ENCODE measurements around the gene ATG10. TPM values are rescaled to one million over a fixed set of nuclear protein-coding genes. Genes with fewer than 3 reads are reported as not detected.

The ATG10 gene
- total RNA-seq, 4 donors from 2014 or later: 1.0 to 15.4 (median 6.5) TPM

GRCh38 chr5:82074950-82075349 lies 103.1 kb downstream of the ATG10 start:
- H3K36me3 ChIP-seq: no peaks in the 10 kb centered on the region
- no peaks in the 10 kb centered on the region for H3K27me3 ChIP-seq
- intact Hi-C loops (cut with DNase I; ENCODE audit: low total_unique reads): no loop called here
- H3K4me3 ChIP-seq: no peak overlapping the region
- no peak for DNase-seq
- H3K4me1 ChIP-seq: no peaks in the 10 kb centered on the region
- no peaks in the 10 kb centered on the region for H3K9me3 ChIP-seq
- TF ChIP-seq POLR2A (IDR thresholded peaks at IDR 0.05) (no peak), CTCF (IDR thresholded peaks at IDR 0.05) (no peak)
- H3K27ac ChIP-seq: no peak overlapping the region

- Histone ChIP-seq H3K4me1 (no peaks in the 10 kb centered on the region), H3K27me3 (no peaks in the 10 kb centered on the region), H3K9me3 (no peaks in the 10 kb centered on the region), H3K27ac (no peak overlapping the region), H3K4me3 (no peak overlapping the region), H3K36me3 (no peaks in the 10 kb centered on the region)
- TF ChIP-seq POLR2A (IDR thresholded peaks at IDR 0.05) (no peak), CTCF (IDR thresholded peaks at IDR 0.05) (no peak)
- no peak for DNase-seq
- intact Hi-C loops (cut with DNase I; ENCODE audit: low total_unique reads): no loop called here
These were observed 105.7 kb downstream of the ATG10 start for GRCh38 chr5:82077496-82077895.

GRCh38 chr5:82091617-82092016 lies 119.8 kb downstream of the ATG10 start:
- no peaks in the 10 kb centered on the region for H3K4me1 ChIP-seq
- no peak overlapping the region for H3K27ac ChIP-seq
- no peak overlapping the region for H3K4me3 ChIP-seq
- H3K36me3 ChIP-seq: no peaks in the 10 kb centered on the region
- TF ChIP-seq CTCF (IDR thresholded peaks at IDR 0.05) (no peak), POLR2A (IDR thresholded peaks at IDR 0.05) (no peak)
- H3K9me3 ChIP-seq: peaks cover 0 to 12% of the 10 kb centered on the region in 2 donors
- DNase-seq: no peak
- intact Hi-C loops (cut with DNase I; ENCODE audit: low total_unique reads): no loop called here
- H3K27me3 ChIP-seq: no peaks in the 10 kb centered on the region

- intact Hi-C loops (cut with DNase I; ENCODE audit: low total_unique reads): no loop called here
- H3K36me3 ChIP-seq: no peaks in the 10 kb centered on the region
- no peak for DNase-seq
- peaks cover 0 to 5% of the 10 kb centered on the region in 2 donors for H3K9me3 ChIP-seq
- H3K4me3 ChIP-seq: no peak overlapping the region
- no peaks in the 10 kb centered on the region for H3K4me1 ChIP-seq
- H3K27me3 ChIP-seq: no peaks in the 10 kb centered on the region
- no peak overlapping the region for H3K27ac ChIP-seq
- TF ChIP-seq CTCF (IDR thresholded peaks at IDR 0.05): no peak
- no peak for TF ChIP-seq POLR2A (IDR thresholded peaks at IDR 0.05)
These were observed 123.7 kb downstream of the ATG10 start for GRCh38 chr5:82095536-82095935.

GRCh38 chr5:82096249-82096648 lies 124.4 kb downstream of the ATG10 start:
- Histone ChIP-seq H3K9me3 (peaks cover 0 to 5% of the 10 kb centered on the region in 2 donors), H3K4me3 (no peak overlapping the region), H3K27me3 (no peaks in the 10 kb centered on the region), H3K4me1 (no peaks in the 10 kb centered on the region), H3K36me3 (no peaks in the 10 kb centered on the region), H3K27ac (no peak overlapping the region)
- DNase-seq: no peak
- intact Hi-C loops (cut with DNase I; ENCODE audit: low total_unique reads): no loop called here
- TF ChIP-seq POLR2A (IDR thresholded peaks at IDR 0.05) (no peak), CTCF (IDR thresholded peaks at IDR 0.05) (no peak)

Data from uterus (tissue), 4 donors.